GM19023 (cell line): ENCODE measurements around the gene MIER1.
"Not testable (repeated sequence)": the region's sequence is repeated elsewhere in the genome, so short reads cannot be mapped to it uniquely, and the experiment has no call there.

Experiments
- ATAC-seq: cut with Tn5 transposase; IDR thresholded peaks from one replicate; pipeline ENCODE4 v1.9.1; 2021; ENCODE audit warnings: mild to moderate bottlenecking, moderate library complexity; ENCODE audit not compliant: unreplicated experiment

MIER1 gene

DNA sequence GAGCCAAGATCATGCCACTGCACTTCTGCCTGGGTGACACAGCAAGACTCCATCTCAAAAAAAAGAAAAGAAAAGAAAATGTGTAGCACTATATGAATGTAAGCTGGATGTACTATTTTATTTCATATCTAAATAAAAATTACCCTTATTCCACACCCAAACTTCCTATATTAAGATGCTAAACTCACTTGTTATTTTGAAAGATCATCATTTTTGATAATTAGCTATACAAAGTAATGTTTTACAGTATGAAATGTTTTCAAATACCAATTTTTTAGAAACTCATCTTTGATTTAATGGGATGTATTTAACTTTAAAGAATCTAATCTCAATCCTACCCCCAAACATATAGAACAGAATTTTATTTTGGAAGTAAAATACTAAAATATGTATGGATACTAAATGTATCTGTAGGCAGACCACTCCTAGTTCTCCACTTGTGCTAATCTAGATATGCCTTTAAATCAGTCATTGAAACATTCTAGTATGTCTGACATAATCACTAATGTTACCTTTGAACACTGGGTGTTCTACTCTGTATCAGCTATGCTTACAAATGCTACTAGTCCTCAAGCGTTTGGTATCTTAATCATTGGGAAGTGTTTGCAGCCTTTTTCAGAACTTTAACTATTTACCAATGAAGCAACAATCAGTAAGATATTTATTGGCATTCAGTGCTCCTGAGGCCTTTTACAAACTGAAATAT is 12.9 kb downstream of the MIER1 start:
- ATAC-seq, result no peak

GRCh38 chr1:66938613-66939012 is 13.8 kb downstream of the MIER1 start:
- no peak for ATAC-seq

DNA sequence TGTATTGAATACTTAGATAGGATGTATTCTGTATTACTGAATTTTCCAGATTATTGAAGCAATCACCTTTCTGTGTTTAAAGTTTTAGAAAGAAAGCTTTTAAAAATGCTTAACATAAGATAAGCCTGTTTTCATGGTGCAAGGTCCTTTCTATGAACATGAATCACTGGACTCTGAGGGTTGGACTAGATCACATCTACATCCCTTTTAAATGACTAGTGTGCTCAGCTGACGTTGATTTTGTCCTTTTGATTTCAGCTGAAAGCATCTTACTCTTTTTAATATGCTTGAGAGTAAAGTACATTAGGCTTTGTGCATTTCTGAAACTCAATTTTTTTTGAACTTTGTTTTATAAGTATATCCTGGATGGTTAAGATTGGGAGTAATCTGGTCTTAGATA is 16.2 kb downstream of the MIER1 start:
- no peak for ATAC-seq

DNA sequence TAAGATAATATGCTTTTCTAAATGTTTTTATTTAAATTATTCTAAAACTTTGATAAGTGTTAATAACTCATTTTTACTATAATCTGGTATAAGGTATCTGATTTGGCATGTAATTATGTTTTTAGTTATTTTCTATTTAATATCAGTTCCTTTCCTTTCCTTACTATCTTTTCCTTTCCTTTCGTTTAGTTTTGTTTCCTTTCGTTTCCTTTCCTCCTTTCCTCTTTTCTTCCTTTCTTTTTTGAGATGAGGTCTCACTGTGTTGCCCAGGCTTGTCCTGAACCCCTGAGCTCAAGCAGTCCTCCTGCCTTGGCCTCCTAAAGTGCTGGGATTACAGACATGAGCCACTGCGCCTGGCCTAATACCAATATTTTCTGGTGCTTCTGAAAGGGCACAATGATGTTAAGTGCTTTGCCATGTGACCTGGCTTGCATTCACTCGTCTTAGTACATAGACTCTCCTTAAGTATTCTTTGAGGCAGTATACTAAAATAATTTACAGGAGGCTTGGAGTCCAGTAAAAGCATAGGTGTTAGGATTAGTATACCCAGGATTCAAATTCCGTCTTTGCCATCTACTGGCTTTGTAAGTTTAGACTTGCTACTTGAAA is 18.7 kb downstream of the MIER1 start:
- no peak for ATAC-seq

GRCh38 chr1:66944330-66945274 is 19.8 kb downstream of the MIER1 start:
- no peak for ATAC-seq

DNA sequence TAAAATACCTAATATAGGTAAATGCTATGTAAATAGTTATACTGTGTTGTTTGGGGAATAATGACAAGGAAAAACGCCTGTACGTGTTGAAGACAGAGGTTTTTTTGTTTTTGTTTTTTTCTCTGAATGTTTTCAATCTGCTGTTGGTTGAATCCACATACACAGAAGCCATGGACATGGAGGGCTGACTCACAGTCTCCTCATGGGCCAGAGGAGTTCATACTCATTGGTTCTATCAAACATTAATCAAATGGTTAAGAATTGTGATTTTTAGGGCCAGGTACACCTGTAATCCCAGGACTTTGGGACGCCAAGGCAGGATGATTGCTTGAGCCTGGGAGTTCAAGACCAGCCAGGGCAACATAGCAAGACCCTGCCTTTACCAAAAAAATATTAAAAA is 20.5 kb downstream of the MIER1 start:
- no peak for ATAC-seq

DNA sequence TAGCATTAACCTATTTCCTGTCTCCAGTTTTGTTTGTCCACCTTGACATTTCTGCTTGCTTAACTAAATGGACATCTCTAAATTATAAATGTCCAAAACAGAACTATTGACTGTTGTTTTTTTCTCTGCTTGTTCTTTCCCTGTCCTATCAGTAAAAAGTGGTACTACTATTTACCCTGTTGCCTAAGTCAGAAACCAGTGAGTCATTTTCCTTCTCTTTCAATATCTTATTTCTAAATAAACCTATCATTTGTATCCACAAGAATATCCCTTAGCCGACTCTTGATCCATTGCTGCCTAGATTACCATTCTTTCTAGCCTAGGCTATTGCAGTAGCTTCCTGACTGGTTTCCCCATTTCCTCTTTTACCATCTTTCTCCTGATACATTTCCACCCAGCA is 22.5 kb downstream of the MIER1 start:
- ATAC-seq, result no peak

DNA sequence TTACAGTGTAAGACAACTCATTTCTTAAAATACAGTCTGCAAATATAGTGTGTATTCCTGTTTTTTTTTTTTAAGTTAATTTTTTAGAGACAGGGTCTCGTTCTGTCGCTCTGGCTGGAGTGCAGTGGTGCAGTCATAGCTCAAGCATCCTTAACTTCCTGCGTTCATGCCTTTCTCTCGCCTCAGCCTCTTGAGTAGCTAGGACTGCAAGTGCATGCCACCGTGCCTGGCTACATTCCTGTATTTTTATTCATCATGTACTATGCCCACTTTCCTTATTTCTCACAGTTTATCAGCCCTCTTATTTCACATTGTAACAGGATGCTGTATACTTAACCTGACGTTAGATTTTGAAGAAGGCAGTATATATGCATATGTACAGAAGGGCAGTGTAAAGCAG is 26.7 kb downstream of the MIER1 start:
- ATAC-seq, result no peak

GRCh38 chr1:66954208-66954607 is 29.4 kb downstream of the MIER1 start:
- ATAC-seq, result peak; percentile 79

GRCh38 chr1:66957938-66958337 is 33.1 kb downstream of the MIER1 start:
- ATAC-seq, result no peak

DNA sequence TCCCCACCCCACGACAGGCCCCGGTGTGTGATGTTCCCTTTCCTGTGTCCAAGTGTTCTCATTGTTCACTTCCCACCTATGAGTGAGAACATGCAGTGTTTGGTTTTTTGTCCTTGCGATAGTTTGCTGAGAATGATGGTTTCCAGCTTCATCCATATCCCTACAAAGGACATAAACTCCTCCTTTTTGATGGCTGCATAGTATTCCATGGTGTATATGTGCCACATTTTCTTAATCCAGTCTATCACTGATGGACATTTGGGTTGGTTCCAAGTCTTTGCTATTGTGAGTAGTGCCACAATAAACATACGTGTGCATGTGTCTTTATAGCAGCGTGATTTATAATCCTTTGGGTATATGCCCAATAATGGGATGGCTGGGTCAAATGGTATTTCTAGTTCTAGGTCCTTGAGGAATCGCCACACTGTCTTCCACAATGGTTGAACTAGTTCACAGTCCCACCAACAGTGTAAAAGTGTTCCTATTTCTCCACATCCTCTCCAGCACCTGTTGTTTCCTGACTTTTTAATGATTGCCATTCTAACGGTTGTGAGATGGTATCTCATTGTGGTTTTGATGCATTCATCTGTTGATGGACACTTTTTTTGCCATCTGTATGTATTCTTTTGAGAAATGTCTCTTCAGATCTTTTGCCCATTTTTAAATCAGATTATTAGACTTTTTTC is 41.5 kb downstream of the MIER1 start:
- not testable (repeated sequence) for ATAC-seq

DNA sequence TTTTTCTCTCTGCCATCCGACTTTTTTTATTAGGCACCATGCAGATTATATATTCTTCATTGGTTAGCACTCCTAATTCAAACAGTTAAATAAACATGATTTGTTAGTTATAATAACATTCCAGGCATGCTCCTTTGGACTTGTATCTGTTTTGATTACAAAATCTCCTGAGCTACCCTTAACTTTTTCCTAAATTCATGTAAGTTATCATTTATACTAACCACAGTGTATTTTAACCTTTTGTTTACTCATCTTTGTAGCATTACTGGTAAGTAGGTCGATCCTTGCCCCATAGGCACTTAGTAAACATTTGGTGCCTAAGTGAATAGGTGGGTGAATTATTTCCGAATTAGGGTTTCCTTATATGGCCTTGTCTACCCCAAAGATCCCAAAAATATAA is 43.8 kb downstream of the MIER1 start:
- no peak for ATAC-seq

DNA sequence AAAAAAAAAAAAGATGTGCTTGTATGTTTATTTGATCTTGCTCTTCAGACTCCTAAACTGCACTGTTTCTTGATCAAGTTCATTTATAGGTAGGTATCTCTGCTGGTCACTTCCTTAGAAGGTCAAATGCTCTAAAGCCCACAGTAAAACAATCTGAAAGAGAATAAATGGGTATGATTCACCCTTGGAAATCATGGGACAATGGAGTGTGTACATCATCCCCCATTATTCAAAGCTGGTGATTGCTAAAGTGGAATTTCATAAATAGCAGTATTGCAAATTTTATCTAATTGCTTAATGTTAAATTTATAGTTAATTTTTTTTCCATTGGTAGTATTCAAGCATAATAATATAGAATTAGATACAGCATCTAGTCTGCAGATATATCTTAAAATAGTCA is 53.4 kb downstream of the MIER1 start:
- ATAC-seq, result no peak

DNA sequence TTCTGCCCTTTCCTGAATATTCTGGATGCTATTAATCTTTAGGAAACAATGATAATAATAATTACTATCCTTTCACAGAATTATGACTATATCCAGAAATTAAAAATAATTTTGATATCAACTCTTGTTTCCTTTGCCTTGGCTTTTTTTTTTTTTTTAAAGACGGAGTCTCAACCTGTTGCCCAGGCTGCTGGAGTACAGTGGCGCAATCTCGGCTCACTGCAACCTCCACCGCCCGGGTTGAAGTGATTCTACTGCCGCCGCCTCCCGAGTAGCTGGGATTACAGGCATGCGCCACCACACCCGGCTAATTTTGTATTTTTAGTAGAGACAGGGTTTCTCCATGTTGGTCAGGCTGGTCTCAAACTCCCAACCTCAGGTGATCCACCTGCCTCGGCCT is 54.8 kb downstream of the MIER1 start:
- ATAC-seq, result not testable (repeated sequence)

- ATAC-seq, result no peak
Measured at GRCh38 chr1:66980745-66981367, 56.1 kb downstream of the MIER1 start.

DNA sequence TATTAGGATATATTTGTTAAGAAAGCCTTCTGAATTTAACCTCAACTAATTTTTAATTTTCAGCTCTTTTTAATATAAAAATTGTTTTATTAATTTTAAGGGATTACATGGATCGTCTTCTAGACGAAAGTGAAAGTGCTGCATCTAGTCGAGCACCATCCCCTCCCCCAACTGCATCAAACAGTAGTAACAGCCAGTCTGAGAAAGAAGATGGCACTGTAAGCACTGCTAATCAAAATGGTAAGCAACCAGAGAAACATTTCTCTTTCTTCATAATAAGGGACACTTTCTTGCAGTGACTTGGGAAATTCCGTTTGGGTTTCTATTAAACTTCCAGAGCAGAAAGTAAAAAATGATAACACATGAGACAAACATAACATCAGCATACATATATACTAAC is 56.9 kb downstream of the MIER1 start:
- ATAC-seq, result no peak

DNA sequence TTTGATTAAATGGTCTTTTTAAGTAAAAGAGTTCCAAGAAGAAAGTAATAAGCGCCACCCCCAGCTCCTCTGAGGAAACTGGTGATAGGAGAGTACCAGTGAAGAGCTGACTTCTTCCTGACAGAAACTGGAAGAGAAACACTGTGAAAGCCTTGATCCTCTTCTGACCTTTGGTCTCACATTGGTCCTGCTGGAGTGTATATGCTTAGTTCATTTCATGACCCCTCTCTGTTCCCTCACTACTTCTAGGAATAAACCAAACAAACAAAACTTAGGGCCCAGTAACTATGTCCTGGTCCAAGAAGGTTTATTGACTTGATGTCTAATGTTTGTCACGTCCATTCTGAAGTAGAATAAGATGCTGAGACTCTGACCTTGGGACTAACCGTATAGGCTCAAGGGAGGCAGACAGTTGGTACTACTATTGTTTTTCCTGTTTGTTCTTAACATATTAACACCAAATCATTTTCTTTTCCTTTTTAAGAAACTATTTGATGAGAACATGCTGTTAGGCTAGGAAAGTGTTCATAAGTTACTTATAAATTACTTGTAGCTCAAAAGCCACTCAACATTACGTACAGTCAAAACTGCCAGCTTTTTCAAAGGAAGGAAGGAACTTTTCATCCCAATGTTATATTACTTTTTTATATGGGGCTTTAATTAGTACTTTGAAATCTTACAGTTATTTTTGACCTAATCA is 57.9 kb downstream of the MIER1 start:
- peak; percentile 56 for ATAC-seq

DNA sequence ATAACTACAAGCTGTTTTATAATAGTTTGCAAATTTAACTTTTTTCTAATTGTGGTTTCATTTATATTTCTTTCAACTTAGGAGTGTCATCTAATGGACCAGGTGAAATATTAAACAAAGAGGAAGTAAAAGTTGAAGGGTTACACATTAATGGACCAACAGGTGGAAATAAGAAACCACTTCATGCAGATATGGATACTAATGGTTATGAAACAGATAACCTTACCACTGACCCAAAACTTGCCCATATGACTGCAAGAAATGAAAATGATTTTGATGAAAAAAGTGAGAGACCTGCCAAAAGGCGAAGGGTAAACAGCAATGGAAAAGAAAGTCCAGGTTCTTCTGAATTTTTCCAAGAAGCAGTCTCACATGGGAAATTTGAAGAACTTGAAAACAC is 59.7 kb downstream of the MIER1 start:
- peak; percentile 79 for ATAC-seq

- no peak for ATAC-seq
Measured at GRCh38 chr1:66985835-66986234, 61.0 kb downstream of the MIER1 start.

DNA sequence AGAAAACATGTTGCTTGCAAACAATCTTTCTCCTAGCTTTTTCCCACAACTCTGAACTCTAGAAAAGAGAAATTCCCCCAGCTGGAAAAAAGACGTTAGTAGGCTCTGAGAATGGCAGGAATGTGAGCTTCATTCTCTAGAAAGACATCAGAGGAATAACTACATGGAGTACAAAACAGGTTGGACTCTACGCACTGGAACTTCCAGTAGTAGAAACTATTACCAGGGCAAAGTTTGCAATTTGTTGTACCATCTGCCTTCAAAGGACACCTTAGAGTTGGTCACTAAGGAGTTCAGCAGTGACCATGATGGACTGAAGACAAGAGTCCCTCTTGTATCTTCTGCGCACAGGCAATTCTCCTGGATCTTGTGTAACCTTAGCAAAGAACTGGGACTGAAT is 68.3 kb downstream of the MIER1 start:
- no peak for ATAC-seq
